ENCODE measurements around the gene CAPZA3.
"Not testable (repeated sequence)": the region's sequence is repeated elsewhere in the genome, so short reads cannot be mapped to it uniquely, and the experiment has no call there.

CAPZA3 gene

DNA sequence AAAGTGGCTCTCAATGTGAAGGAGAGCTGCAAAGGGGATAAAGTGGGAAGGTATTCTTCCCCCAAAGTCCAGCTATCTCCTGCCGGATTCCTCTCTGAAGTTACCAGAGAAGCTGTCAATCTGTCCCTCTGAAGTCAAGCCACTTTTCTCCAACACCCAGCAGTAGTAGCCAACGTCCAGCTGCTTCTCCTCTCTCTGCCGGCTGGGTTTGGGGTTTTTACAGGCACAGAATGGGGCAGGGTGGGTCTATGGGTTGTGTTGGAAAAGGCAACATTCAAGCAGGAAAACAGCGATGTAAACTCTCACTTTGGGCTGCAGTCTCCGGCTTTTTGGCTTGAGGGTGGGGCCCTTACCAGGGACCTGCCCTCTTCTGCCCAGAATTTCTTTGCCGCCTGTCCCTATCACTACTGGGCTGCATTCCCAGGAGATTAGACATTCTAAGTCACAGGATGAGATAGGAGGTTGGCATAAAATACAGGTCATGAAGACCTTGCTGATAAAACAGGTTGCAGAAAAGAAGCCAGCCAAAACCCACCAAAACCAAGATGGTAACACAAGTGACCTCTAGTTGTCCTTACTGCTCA, 16.3 kb downstream of the CAPZA3 start:
- no peak for DNase-seq

DNA sequence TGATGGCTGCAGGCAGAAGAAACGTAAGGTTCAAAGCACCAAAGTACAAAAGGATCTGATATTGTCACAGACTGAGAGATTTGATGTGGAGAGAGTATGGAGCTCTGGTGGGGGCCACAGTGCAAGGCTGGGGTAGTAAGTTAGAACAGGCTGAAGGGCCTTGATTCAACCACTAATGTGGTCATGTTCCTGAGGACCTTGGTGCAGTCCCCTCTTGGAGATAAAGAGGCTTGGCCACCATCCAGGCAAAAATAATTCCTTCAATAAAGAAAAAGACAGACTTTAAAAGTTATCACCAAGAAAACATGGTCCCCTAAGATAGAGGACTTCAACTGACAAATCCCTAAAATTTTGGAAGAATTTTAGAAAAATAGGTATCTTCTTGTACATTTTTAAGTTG, 17.4 kb downstream of the CAPZA3 start:
- DNase-seq: no peak

DNA sequence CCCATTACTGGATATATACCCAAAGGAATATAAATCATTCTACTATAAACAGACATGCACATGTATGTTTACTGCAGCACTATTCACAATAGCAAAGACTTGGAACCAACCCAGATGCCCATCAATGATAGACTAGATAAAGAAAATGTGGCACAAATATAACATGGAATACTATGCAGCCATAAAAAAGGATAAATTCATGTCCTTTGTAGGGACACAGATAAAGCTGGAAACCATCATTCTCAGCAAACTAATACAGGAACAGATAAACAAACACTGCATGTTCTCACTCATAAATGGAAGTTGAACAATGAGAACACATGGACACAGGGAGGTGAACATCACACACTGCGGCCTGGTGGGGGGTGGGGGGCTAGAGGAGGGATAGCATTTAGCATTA, 28.6 kb downstream of the CAPZA3 start:
- not testable (repeated sequence) for DNase-seq

DNA sequence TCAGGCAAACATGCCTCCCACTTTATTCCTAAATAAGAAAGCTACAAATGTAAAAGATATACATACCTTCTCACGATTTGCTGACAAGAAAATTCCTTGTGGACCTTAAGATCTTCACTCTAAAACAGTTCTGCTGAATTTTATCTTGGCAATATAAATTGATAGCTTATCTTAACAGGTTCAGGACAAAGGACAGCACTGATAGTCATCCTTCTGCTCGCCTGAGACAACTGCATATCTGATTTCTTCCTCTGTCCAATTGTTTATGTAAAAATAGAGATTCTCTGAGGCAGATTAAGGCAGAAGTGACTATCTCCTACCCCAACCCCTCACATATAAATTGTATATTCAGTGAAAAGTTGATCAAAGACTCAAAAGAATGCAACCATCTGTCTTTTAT, 44.9 kb downstream of the CAPZA3 start:
- no peak for DNase-seq

DNA sequence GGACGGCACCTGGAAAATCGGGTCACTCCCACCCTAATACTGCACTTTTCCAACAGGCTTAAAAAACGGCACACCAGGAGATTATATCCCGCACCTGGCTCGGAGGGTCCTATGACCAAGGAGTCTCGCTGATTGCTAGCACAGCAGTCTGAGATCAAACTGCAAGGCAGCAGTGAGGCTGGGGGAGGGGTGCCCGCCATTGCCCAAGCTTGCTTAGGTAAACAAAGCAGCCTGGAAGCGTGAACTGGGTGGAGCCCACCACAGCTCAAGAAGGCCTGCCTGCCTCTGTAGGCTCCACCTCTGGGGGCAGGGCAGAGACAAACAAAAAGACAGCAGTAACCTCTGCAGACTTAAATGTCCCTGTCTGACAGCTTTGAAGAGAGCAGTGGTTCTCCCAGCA, 47.5 kb downstream of the CAPZA3 start:
- not testable (repeated sequence) for DNase-seq

Measured in DMS79 treated with DMSO at 0.1 percent for 48 hours (cell line).